ENCODE data around the gene CCNA2.
A peak's percentile ranks its signal among the peaks of the same experiment; 100 is the strongest.

The CCNA2 gene

DNA sequence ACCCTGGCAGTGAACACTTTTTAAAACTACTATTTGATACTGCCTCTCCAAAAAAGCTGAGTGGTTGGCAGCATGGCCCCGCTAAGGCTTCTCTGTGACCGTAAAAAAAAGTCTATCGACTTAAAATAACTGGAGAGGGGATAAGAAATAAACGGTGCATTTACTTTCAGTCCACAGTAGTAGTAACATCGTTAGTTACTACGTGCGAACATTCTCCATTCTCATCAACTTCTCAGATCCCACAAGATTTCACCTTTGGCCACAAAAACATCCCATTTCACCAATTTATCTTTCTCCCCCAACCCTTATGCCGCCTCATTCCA lies 23.1 kb downstream of the CCNA2 start:
- Histone ChIP-seq H3K4me1 (peaks cover 2% of the 10 kb centered on the region), H3K27me3 (ENCODE audit: control insufficient read depth, insufficient read depth, low read length) (no peaks in the 10 kb centered on the region), H3K9ac (peak overlapping the region; percentile 49), H2AFZ (peak overlapping the region; percentile 100), H3K4me3 (ENCODE audit: low read depth, low read length) (peak overlapping the region; percentile 78), H3K79me2 (no peaks in the 10 kb centered on the region), H3K36me3 (ENCODE audit: control insufficient read depth, insufficient read depth, low read length) (no peaks in the 10 kb centered on the region), H3K9me3 (ENCODE audit: control insufficient read depth, low read length) (no peaks in the 10 kb centered on the region), H3K27ac (peak overlapping the region; percentile 90), H3K4me2 (ENCODE audit: low read length) (peak overlapping the region; percentile 96)
- TF ChIP-seq, protein P1, sequence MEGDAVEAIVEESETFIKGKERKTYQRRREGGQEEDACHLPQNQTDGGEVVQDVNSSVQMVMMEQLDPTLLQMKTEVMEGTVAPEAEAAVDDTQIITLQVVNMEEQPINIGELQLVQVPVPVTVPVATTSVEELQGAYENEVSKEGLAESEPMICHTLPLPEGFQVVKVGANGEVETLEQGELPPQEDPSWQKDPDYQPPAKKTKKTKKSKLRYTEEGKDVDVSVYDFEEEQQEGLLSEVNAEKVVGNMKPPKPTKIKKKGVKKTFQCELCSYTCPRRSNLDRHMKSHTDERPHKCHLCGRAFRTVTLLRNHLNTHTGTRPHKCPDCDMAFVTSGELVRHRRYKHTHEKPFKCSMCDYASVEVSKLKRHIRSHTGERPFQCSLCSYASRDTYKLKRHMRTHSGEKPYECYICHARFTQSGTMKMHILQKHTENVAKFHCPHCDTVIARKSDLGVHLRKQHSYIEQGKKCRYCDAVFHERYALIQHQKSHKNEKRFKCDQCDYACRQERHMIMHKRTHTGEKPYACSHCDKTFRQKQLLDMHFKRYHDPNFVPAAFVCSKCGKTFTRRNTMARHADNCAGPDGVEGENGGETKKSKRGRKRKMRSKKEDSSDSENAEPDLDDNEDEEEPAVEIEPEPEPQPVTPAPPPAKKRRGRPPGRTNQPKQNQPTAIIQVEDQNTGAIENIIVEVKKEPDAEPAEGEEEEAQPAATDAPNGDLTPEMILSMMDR (IDR thresholded peaks at IDR 0.05), result no peak

DNA sequence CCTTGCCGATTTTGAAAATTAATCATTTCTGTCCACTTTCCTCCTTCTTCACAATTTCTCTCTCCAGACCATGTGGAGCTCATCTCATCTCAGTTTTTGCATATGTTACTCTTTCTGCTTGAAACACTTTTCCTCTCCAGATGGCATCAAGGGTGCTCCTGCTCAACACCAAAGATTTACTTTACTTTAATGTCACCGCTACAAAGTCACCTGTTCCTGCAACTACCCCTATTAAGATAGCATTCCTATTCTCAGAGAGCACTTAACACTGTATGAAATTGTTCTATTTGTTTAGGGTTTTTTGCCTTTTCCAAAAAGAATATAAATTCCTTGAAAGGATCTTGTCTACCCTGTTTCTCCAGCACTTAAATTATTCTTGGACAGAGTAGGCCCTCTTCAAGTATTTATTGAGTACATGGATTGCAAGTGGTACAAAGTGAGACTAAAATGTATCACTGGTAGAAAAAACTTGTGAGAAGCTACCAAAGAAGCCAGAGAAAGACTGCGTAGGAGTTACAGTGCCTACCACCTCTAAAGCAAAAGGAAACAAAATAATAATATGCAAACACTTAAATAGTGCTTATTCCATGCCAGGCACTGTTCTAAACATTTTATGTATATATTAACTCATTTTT lies 23.7 kb downstream of the CCNA2 start:
- Histone ChIP-seq H3K36me3 (ENCODE audit: control insufficient read depth, insufficient read depth, low read length) (no peaks in the 10 kb centered on the region), H3K27ac (no peak overlapping the region), H3K27me3 (ENCODE audit: control insufficient read depth, insufficient read depth, low read length) (no peaks in the 10 kb centered on the region), H3K9ac (no peak overlapping the region), H3K9me3 (ENCODE audit: control insufficient read depth, low read length) (no peaks in the 10 kb centered on the region), H2AFZ (peak overlapping the region; percentile 38), H3K79me2 (no peaks in the 10 kb centered on the region), H3K4me2 (ENCODE audit: low read length) (no peak overlapping the region), H3K4me1 (peaks cover 2% of the 10 kb centered on the region), H3K4me3 (ENCODE audit: low read depth, low read length) (no peak overlapping the region)
- TF ChIP-seq, protein P1 (IDR thresholded peaks at IDR 0.05), result no peak

GRCh38 chr4:121799208-121799823 lies 24.4 kb downstream of the CCNA2 start:
- peaks cover 2% of the 10 kb centered on the region for H3K4me1 ChIP-seq

DNA sequence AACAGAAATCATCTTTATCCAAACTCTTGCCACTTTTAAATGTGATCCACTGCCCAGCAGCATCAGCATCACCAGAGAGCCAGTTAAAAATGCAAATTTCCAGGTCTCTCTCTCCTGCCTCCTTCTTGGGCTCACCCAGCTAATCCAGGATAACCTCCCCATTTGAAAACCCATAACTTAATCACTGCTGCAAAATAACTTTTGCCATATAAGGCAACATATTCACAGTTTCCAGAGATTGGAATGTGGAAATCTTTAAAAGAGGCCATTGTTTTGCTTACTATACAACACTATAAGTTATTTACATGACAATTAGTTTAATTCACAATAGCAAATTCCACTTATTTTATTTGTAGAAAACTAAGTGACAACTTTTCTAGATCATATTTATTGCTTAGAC lies 27.4 kb downstream of the CCNA2 start:
- TF ChIP-seq, protein P1 (IDR thresholded peaks at IDR 0.05), result no peak
- H3K4me1 ChIP-seq, result no peaks in the 10 kb centered on the region
- no peaks in the 10 kb centered on the region for H3K9me3 ChIP-seq (ENCODE audit: control insufficient read depth, low read length)
- no peak overlapping the region for H3K4me2 ChIP-seq (ENCODE audit: low read length)
- no peaks in the 10 kb centered on the region for H3K36me3 ChIP-seq (ENCODE audit: control insufficient read depth, insufficient read depth, low read length)
- H3K27me3 ChIP-seq (ENCODE audit: control insufficient read depth, insufficient read depth, low read length), result no peaks in the 10 kb centered on the region
- no peak overlapping the region for H2AFZ ChIP-seq
- H3K9ac ChIP-seq, result no peak overlapping the region
- H3K4me3 ChIP-seq (ENCODE audit: low read depth, low read length), result no peak overlapping the region
- H3K27ac ChIP-seq, result no peak overlapping the region
- no peaks in the 10 kb centered on the region for H3K79me2 ChIP-seq

More at GRCh38 chr4:121799208-121799823, 24.4 kb downstream of the CCNA2 start:
- Histone ChIP-seq H3K79me2 (no peaks in the 10 kb centered on the region), H3K9ac (no peak overlapping the region), H3K36me3 (ENCODE audit: control insufficient read depth, insufficient read depth, low read length) (no peaks in the 10 kb centered on the region), H3K27me3 (ENCODE audit: control insufficient read depth, insufficient read depth, low read length) (no peaks in the 10 kb centered on the region), H3K9me3 (ENCODE audit: control insufficient read depth, low read length) (no peaks in the 10 kb centered on the region), H3K4me3 (ENCODE audit: low read depth, low read length) (no peak overlapping the region), H3K4me2 (ENCODE audit: low read length) (no peak overlapping the region), H3K27ac (no peak overlapping the region), H2AFZ (peak overlapping the region; percentile 38)
- TF ChIP-seq, protein P1 (IDR thresholded peaks at IDR 0.05), result no peak

All from parathyroid adenoma (tissue), 2 donors.